Measurements from ENCODE around the gene CYP27B1.
"Not testable (repeated sequence)": the region's sequence is repeated elsewhere in the genome, so short reads cannot be mapped to it uniquely, and the experiment has no call there.

The CYP27B1 gene

GRCh38 chr12:57734591-57734990 is 32.3 kb downstream of the CYP27B1 start:
- no peak for DNase-seq

GRCh38 chr12:57733928-57734327 is 33.0 kb downstream of the CYP27B1 start:
- DNase-seq: no peak

- no peak for DNase-seq
These were observed 33.9 kb downstream of the CYP27B1 start for GRCh38 chr12:57732726-57733593.

- no peak for DNase-seq
These were observed 34.6 kb downstream of the CYP27B1 start for GRCh38 chr12:57732270-57732669.

GRCh38 chr12:57731411-57732080 is 35.3 kb downstream of the CYP27B1 start:
- DNase-seq: no peak

GRCh38 chr12:57730336-57731067 is 36.4 kb downstream of the CYP27B1 start:
- DNase-seq: no peak

GRCh38 chr12:57729321-57729844 is 37.5 kb downstream of the CYP27B1 start:
- DNase-seq: no peak

GRCh38 chr12:57727758-57728395 is 39.0 kb downstream of the CYP27B1 start:
- DNase-seq: no peak

GRCh38 chr12:57726884-57727757 is 39.8 kb downstream of the CYP27B1 start:
- DNase-seq: no peak

- no peak for DNase-seq
These were observed 40.6 kb downstream of the CYP27B1 start for GRCh38 chr12:57726151-57726883.

GRCh38 chr12:57725851-57726150 is 41.1 kb downstream of the CYP27B1 start:
- no peak for DNase-seq

GRCh38 chr12:57724936-57725740 is 41.7 kb downstream of the CYP27B1 start:
- no peak for DNase-seq

- no peak for DNase-seq
These were observed 42.6 kb downstream of the CYP27B1 start for GRCh38 chr12:57724003-57724935.

GRCh38 chr12:57723630-57723962 is 43.3 kb downstream of the CYP27B1 start:
- no peak for DNase-seq

GRCh38 chr12:57722716-57723629 is 43.9 kb downstream of the CYP27B1 start:
- no peak for DNase-seq

GRCh38 chr12:57721846-57722608 is 44.9 kb downstream of the CYP27B1 start:
- DNase-seq: not testable (repeated sequence)

All from RPMI8226 (cell line).